Thyroid gland (tissue), 4 donors: ENCODE results near the gene ELOVL2.

Experiments
- CTCF ChIP-seq, 6 experiments: fragments of 200-600 bp in 3 of 6; fragments of 450-650 bp in 3 of 6; sonication (generic) in 3 of 6; IDR thresholded peaks; one replicate each; pipeline ENCODE4 v1.5.1; 2016 to 2019; ENCODE audit warnings: antibody characterized with exemption in 6 of 6, mild to moderate bottlenecking in 2 of 6, inconsistent platforms in 1 of 6, moderate library complexity in 1 of 6
- POLR2A ChIP-seq, 2 donors: fragments of 450-650 bp; IDR thresholded peaks; one replicate each; pipeline ENCODE4 v1.6.1; 2017; ENCODE audit warnings: antibody characterized with exemption in 2 of 2, mild to moderate bottlenecking in 2 of 2, moderate library complexity in 1 of 2

GRCh38 chr6:10999994-11000393 is 44.1 kb downstream of the ELOVL2 start:
- TF ChIP-seq CTCF (IDR thresholded peaks at IDR 0.05) (no peak), POLR2A (IDR thresholded peaks at IDR 0.05) (no peak)
